Measurements from ENCODE around the gene NSD2. TPM values are rescaled to one million over a fixed set of nuclear protein-coding genes. Genes with fewer than 3 reads are reported as not detected.

NSD2 gene
- total RNA-seq: 10 to 100 TPM; 30.9 to 63.7 (median 40.3) TPM

- TF ChIP-seq CTCF (IDR thresholded peaks at IDR 0.05): no peak
- peak; percentile 52 to 81 for TF ChIP-seq POLR2A (IDR thresholded peaks at IDR 0.05)
- peaks cover 19 to 20% of the 10 kb centered on the region in 2 donors for H3K4me1 ChIP-seq
- H3K27ac ChIP-seq: peak within 1 kb of the TSS; percentile 89 to 99 (median 94)
- no peaks in the 10 kb centered on the region for H3K27me3 ChIP-seq
- H3K4me3 ChIP-seq (replicated peaks in 1 of 3): peak within 1 kb of the TSS; percentile 65 to 89 (median 76)
- no peaks in the 10 kb centered on the region for H3K9me3 ChIP-seq
- no peaks in the 10 kb centered on the region for H3K36me3 ChIP-seq
- peak; percentile 86 to 89 for DNase-seq
- 0 to 1% methylated on average over 26 to 36 of the region's 155 CpGs for WGBS, 2 donors
- intact Hi-C loops (cut with DNase I): no loop called here
Observed at GRCh38 chr4:1870578-1871443, at the start of gene NSD2. NSD2 (plus strand) TSS chr4:1871393; CDS start chr4:1900655, 29,262 bp downstream.

- no peak for DNase-seq
- TF ChIP-seq POLR2A (IDR thresholded peaks at IDR 0.05) (no peak), CTCF (IDR thresholded peaks at IDR 0.05) (no peak)
- no peak overlapping the region for H3K4me3 ChIP-seq (replicated peaks in 1 of 3)
- WGBS, 2 donors: 93 to 96% methylated on average over 10 to 15 of the region's 18 CpGs
- no peaks in the 10 kb centered on the region for H3K27me3 ChIP-seq
- H3K27ac ChIP-seq: no peak overlapping the region
- intact Hi-C loops (cut with DNase I): no loop called here
- no peaks in the 10 kb centered on the region for H3K4me1 ChIP-seq
- H3K9me3 ChIP-seq: no peaks in the 10 kb centered on the region
- peaks cover 56 to 70% of the 10 kb centered on the region in 2 donors for H3K36me3 ChIP-seq
Observed at GRCh38 chr4:1821679-1822567, 49.3 kb upstream of the NSD2 start.

GRCh38 chr4:1822568-1823544 lies 48.3 kb upstream of the NSD2 start:
- no peaks in the 10 kb centered on the region for H3K9me3 ChIP-seq
- H3K27me3 ChIP-seq: no peaks in the 10 kb centered on the region
- no peaks in the 10 kb centered on the region for H3K4me1 ChIP-seq
- intact Hi-C loops (cut with DNase I): no loop called here
- no peak overlapping the region for H3K4me3 ChIP-seq (replicated peaks in 1 of 3)
- peaks cover 55 to 68% of the 10 kb centered on the region in 2 donors for H3K36me3 ChIP-seq
- no peak overlapping the region for H3K27ac ChIP-seq
- no peak for DNase-seq
- 92 to 93% methylated on average over 24 to 34 of the region's 37 CpGs for WGBS, 2 donors
- TF ChIP-seq POLR2A (IDR thresholded peaks at IDR 0.05) (no peak), CTCF (IDR thresholded peaks at IDR 0.05) (no peak)

- TF ChIP-seq CTCF (IDR thresholded peaks at IDR 0.05): no peak
- no peak for TF ChIP-seq POLR2A (IDR thresholded peaks at IDR 0.05)
- Histone ChIP-seq H3K36me3 (peaks cover 49 to 61% of the 10 kb centered on the region in 2 donors), H3K4me3 (replicated peaks in 1 of 3) (no peak overlapping the region), H3K27me3 (no peaks in the 10 kb centered on the region), H3K9me3 (no peaks in the 10 kb centered on the region), H3K27ac (no peak overlapping the region), H3K4me1 (no peaks in the 10 kb centered on the region)
- intact Hi-C loops (cut with DNase I): no loop called here
- DNase-seq: no peak
- 97% methylated on average over 12 of the region's 12 CpGs for WGBS, 2 donors
Observed at GRCh38 chr4:1823545-1823932, 47.7 kb upstream of the NSD2 start.
